Measurements from ENCODE around the gene SLC39A8. TPM values are rescaled to one million over a fixed set of nuclear protein-coding genes. Genes with fewer than 3 reads are reported as not detected.

Gene SLC39A8
- polyA plus RNA-seq, 1 donor from 2014 or later: 0.53 TPM

GRCh38 chr4:102259081-102259480, 86.2 kb downstream of the SLC39A8 start:
- Histone ChIP-seq H3K79me2 (replicated peaks; ENCODE audit: insufficient read depth, low read length) (no peaks in the 10 kb centered on the region), H3K27me3 (ENCODE audit: insufficient read depth, low read depth, low read length) (no peaks in the 10 kb centered on the region), H3F3A (ENCODE audit: insufficient read depth, low read length, poor library complexity, severe bottlenecking) (no peaks in the 10 kb centered on the region), H3K9me2 (ENCODE audit: insufficient read depth, low read length) (no peaks in the 10 kb centered on the region), H3K9me3 (ENCODE audit: low read length) (no peaks in the 10 kb centered on the region), H3K9ac (ENCODE audit: low read length) (no peak overlapping the region), H2AFZ (ENCODE audit: low read depth, low read length) (no peak overlapping the region), H3K27ac (ENCODE audit: low read length) (no peak overlapping the region), H4K20me1 (ENCODE audit: insufficient read depth) (no peaks in the 10 kb centered on the region), H3K4me3 (ENCODE audit: low read length) (no peak overlapping the region), H3K4me2 (ENCODE audit: low read length) (no peak overlapping the region), H3K36me3 (ENCODE audit: insufficient read depth, low read length) (no peaks in the 10 kb centered on the region)
- TF ChIP-seq MXI1 (conservative IDR thresholded peaks at IDR 0.05; ENCODE audit: poor library complexity, severe bottlenecking) (no peak), EZH2 (IDR thresholded peaks at IDR 0.05; ENCODE audit: borderline replicate concordance, insufficient read depth, low read length, poor library complexity, severe bottlenecking) (no peak), EP300 (conservative IDR thresholded peaks at IDR 0.05; ENCODE audit: poor library complexity, severe bottlenecking) (no peak)

DNA sequence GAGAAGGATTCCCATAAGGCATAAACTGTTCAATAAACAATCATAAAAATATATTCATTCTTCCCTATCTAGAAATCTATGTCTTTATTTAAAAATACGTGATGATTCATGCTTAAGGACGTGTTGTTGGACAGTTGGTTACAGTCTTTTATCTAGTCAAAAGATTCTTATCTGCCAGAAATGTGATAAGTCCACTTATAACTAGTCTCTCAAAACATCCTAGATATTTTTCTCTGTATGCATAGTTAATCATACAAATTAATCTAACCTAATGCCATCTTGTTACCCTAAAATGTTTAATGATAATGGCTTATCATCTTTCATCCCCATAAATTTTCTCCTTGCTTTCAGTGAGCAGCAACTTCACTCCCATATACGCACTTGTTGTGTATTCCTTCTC, 89.0 kb downstream of the SLC39A8 start:
- no peak overlapping the region for H2AFZ ChIP-seq (ENCODE audit: low read depth, low read length)
- no peaks in the 10 kb centered on the region for H3K36me3 ChIP-seq (ENCODE audit: insufficient read depth, low read length)
- no peaks in the 10 kb centered on the region for H4K20me1 ChIP-seq (ENCODE audit: insufficient read depth)
- H3K9me2 ChIP-seq (ENCODE audit: insufficient read depth, low read length): no peaks in the 10 kb centered on the region
- no peak overlapping the region for H3K4me2 ChIP-seq (ENCODE audit: low read length)
- no peak overlapping the region for H3K9ac ChIP-seq (ENCODE audit: low read length)
- H3F3A ChIP-seq (ENCODE audit: insufficient read depth, low read length, poor library complexity, severe bottlenecking): no peaks in the 10 kb centered on the region
- no peaks in the 10 kb centered on the region for H3K27me3 ChIP-seq (ENCODE audit: insufficient read depth, low read depth, low read length)
- H3K27ac ChIP-seq (ENCODE audit: low read length): no peak overlapping the region
- H3K9me3 ChIP-seq (ENCODE audit: low read length): no peaks in the 10 kb centered on the region
- no peaks in the 10 kb centered on the region for H3K79me2 ChIP-seq (replicated peaks; ENCODE audit: insufficient read depth, low read length)
- TF ChIP-seq SMC3 (conservative IDR thresholded peaks at IDR 0.05; ENCODE audit: poor library complexity) (no peak), REST (IDR thresholded peaks at IDR 0.05; ENCODE audit: borderline replicate concordance) (no peak), TAF1 (IDR thresholded peaks at IDR 0.05; ENCODE audit: low read depth) (no peak), EP300 (conservative IDR thresholded peaks at IDR 0.05; ENCODE audit: poor library complexity, severe bottlenecking) (no peak), RAD21 (conservative IDR thresholded peaks at IDR 0.05) (no peak), EZH2 (IDR thresholded peaks at IDR 0.05; ENCODE audit: borderline replicate concordance, insufficient read depth, low read length, poor library complexity, severe bottlenecking) (no peak), POLR2AphosphoS5 (IDR thresholded peaks at IDR 0.05) (no peak), CTCF (IDR thresholded peaks at IDR 0.05; ENCODE audit: poor library complexity, severe bottlenecking) (no peak), MXI1 (conservative IDR thresholded peaks at IDR 0.05; ENCODE audit: poor library complexity, severe bottlenecking) (no peak)
- no peak overlapping the region for H3K4me3 ChIP-seq (ENCODE audit: low read length)

Data from neural cell (in vitro differentiated cells).